ENCODE results near the gene NGDN. TPM values are rescaled to one million over a fixed set of nuclear protein-coding genes. Genes with fewer than 3 reads are reported as not detected.
A peak's percentile ranks its signal among the peaks of the same experiment; 100 is the strongest.
"Not testable (repeated sequence)": the region's sequence is repeated elsewhere in the genome, so short reads cannot be mapped to it uniquely, and the experiment has no call there.

The NGDN gene, protein sequence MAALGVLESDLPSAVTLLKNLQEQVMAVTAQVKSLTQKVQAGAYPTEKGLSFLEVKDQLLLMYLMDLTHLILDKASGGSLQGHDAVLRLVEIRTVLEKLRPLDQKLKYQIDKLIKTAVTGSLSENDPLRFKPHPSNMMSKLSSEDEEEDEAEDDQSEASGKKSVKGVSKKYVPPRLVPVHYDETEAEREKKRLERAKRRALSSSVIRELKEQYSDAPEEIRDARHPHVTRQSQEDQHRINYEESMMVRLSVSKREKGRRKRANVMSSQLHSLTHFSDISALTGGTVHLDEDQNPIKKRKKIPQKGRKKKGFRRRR
- polyA plus RNA-seq (2012; ENCODE audit: insufficient read depth, insufficient read length), result 104 TPM

DNA sequence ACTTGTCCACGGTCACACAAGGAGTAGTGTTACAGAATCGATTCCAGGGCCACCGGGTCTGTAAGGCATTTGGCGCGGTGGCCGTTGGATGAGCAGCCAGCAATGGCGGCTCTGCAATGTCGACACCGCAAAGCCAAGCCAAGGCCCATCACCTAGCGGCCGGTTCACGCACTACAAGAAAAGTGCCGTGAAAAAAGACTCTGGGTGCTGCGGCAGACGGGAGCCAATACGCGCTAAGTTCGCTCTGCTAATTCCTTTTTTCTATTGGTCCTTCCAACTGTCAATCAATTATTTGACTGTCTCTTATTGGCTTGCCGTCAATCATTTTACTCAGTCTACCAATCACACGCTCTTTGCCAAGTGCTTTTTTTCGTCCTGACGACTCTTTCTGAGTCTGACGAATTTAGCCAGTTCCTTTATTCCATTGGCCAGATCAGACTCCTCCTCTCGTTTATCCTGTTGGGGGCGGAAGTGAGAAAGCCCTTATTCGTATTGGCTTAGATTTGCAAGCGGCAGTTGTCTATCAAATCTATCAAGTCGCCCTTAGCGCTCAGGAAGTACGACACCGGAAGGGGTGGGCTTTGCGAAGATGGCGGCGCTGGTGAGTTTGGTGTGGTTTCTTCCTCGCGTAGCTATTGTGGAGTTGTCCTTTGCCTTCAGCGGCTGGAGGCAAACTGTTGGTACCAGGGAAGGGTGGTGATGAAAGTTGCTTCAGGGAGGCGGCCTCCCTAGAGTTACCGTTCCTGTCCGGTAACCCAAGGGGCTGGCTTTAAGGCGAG is at the start of gene NGDN:
TSS of gene NGDN (plus strand) at position 577 of the 779 bp plus-strand sequence. CDS start at position 590, 13 bp downstream.
- peak within 1 kb of the TSS; percentile 85 for H3K4me3 ChIP-seq (ENCODE audit: low read length)
- DNase-seq (ENCODE audit: low read depth, low spot score), result peak; percentile 100

GRCh38 chr14:23421594-23421993 is 47.9 kb upstream of the NGDN start:
- DNase-seq (ENCODE audit: low read depth, low spot score), result no peak

DNA sequence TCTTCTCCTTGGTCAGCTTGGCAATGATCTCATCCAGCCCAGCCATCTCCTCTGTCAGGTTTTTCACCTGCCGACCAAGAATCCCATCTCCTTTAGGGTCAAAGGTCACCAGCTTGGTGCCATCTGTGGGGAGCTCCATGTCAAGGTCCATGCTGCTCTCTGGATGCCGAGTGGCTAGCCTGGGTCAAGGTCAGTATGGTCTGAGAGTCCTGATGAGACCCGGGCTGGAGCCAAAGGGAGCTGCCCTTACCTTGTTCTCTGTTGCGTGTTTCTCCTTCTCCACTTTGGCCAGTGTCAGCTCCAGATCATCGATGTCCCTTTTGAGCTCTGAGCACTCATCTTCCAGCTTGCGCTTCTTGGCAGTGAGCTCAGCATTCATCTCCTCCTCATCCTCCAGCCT is 45.8 kb upstream of the NGDN start:
- no peak for DNase-seq (ENCODE audit: low read depth, low spot score)
- no peak overlapping the region for H3K4me3 ChIP-seq (ENCODE audit: low read length)

More at GRCh38 chr14:23421594-23421993, 47.9 kb upstream of the NGDN start:
- H3K4me3 ChIP-seq (ENCODE audit: low read length), result no peak overlapping the region

DNA sequence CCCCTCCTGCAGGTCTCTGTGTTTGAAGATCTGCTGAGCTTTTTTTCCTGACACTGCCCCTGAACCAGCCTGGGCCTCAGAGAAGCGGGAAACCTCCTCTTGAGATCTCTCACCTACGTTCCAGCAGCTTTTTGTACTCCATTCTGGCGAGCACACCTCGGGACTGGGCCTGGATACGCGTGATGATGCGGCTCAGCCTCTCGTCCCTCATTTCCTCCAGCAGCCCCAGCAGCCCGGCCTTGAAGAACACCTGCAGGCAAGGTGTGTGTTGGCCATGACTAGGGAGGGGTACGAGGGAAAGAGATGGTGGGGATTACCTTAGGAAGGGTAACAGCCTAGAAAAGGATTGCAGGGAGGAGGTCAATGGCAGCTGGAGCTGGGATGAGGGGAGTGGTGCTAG is 44.3 kb upstream of the NGDN start:
- no peak for DNase-seq (ENCODE audit: low read depth, low spot score)
- H3K4me3 ChIP-seq (ENCODE audit: low read length), result no peak overlapping the region

- H3K4me3 ChIP-seq (ENCODE audit: low read length); DNase-seq (ENCODE audit: low read depth, low spot score): not testable (repeated sequence)
Measured at GRCh38 chr14:23425798-23426197, 43.7 kb upstream of the NGDN start.

DNA sequence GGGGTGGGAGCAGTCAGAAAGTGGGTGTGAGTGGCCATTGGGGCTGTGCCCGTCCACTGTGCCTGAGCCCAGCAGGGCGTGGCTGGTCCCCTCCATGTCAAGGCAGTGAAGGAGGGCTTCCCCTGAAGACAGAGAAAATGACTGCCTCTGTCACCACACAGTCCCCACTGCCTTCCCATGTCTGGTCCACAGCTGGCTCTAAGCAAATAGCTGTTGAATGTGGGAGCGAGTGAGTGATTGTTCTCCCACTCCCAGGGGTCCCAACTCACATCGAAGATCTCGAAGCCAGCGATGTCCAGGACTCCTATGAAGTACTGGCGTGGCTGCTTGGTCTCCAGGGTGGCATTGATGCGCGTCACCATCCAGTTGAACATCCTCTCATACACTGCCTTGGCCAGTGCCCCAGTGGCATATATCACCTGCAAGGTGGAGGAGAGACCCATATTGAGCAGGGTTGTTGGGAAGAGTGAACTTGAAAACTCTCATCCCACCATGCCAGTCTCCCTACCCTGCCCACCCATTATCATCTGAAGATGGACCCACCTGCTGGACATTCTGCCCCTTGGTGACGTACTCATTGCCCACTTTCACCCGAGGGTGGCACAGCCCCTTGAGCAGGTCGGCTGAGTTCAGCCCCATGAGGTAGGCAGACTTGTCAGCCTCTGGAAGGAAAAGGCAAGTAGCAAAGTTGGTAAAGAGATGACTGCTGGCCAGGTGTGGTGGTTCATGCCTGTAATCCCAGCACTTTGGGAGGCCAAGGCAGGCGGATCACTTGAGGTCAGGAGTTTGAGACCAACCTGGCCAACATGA is 40.6 kb upstream of the NGDN start:
- no peak overlapping the region for H3K4me3 ChIP-seq (ENCODE audit: low read length)
- DNase-seq (ENCODE audit: low read depth, low spot score), result no peak

DNA sequence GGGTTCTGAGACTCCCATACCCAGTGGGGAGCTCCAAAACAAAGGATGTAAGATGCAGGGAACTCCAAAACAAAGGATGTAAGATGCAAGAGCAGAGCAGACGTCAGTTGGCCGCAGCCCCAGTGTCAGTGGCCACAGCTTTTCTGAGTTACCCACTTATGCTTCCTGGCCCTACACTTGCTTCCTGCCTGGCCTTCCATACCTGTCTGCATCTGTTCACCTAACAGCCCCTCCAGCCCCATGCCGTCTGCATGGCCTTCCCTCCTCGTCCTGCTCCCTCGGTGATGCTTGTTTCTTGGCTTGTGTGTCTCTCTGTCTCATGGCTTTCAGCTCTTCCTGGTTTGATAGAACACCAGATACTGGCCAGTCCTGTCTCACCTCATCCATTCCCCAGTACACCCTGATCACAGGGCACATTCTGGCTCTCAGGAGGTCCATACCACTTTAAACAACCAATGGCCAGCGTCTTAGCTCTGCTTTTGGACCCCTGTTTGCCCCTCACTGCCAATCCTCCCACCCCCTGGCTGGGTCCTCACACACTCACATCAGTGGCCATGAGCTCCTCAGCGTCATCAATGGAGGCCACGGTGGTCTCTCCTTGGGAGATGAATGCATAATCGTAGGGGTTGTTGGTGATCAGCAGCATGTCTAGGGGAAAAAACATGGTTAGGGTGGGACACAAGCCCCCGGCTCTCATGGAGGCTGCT is 39.3 kb upstream of the NGDN start:
- H3K4me3 ChIP-seq (ENCODE audit: low read length), result no peak overlapping the region
- DNase-seq (ENCODE audit: low read depth, low spot score), result no peak

DNA sequence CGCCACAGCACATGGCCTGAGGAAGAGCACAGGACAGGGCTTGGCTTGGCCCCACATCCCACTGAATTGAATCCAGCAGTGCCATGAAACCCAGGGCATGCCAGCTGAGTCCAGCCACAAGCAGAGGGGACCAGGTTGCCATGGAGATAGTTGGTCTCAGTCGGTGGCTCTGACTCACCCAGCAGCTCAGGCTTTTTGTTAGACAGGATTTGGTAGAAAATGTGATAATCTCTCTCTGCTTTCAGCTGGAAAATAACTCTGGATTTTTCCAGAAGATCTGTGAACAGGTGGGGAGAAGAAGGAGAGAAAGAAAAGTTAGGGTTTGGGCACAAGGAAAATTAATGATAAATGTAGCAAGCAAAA is 38.8 kb upstream of the NGDN start:
- H3K4me3 ChIP-seq (ENCODE audit: low read length), result no peak overlapping the region
- no peak for DNase-seq (ENCODE audit: low read depth, low spot score)

DNA sequence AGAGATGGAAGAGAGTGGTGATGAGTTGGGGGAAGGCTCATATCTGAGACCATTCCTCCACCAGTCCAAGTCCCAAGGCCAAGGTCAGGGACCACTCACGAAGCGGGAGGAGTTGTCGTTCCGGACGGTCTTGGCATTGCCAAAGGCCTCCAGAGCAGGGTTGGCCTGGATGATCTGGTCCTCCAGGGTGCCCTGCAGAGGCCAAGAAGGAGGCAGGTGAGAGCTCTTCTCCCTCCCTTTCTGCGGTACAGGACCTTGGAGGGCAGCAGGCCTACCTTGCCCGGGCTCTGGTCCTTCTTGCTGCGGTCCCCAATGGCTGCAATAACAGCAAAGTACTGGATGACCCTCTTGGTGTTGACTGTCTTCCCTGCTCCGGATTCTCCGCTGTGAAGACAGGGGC is 38.0 kb upstream of the NGDN start:
- H3K4me3 ChIP-seq (ENCODE audit: low read length), result no peak overlapping the region
- DNase-seq (ENCODE audit: low read depth, low spot score), result no peak

DNA sequence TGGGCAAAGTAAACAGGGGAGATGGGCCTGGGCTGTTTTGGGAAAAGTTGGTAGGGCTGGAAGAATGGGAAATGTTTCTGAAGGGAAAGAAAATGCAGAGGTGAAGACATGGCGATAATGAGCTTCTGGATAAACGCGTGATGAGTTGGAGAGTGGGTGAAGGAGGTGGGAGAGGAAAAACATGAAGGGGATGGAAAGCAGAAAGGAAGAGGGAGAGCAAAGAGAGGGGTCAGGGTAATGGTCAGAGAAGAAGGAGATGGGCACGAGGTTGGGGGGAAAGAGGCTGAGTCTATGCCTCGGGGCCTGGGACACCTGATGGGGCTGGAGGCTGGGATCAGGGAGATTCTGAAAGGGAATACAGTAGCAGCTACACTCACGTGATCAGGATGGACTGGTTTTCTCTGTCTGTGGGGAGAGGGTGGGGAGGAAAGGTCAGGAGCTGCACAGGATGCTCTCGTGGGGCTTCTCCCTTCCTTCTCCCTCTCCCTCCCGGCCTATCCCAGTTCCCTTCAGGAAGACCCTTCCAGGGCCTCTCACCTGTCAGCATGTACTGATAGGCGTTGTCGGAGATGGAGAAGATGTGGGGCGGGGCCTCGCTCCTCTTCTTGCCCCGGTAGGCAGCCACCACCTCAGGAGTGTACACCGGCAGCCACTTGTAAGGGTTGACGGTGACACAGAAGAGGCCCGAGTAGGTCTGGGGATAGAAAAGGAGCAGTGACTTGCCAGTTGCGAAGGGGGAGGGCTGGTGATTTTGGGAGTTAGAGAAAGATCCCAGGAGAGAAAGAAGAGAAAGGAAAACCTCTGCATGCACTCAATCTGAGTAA is 37.2 kb upstream of the NGDN start:
- H3K4me3 ChIP-seq (ENCODE audit: low read length), result no peak overlapping the region
- no peak for DNase-seq (ENCODE audit: low read depth, low spot score)

DNA sequence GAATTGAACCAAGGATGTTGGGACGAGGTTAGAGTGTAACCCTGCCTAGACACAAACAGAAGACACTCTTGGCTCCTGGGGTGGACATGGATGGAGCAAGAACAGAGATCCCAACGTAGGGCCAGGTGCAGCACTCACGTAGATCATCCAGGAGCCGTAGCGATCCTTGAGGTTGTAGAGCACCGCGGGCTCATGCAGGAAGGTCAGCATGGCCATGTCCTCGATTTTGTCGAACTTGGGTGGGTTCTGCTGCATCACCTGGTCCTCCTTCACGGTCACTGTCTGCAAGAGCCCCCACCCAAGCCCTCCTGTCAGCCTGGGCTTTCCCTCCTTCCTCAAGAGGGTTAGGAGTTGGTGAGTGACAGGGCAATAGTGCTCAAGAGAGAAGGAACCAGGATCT is 36.6 kb upstream of the NGDN start:
- H3K4me3 ChIP-seq (ENCODE audit: low read length), result no peak overlapping the region
- no peak for DNase-seq (ENCODE audit: low read depth, low spot score)

DNA sequence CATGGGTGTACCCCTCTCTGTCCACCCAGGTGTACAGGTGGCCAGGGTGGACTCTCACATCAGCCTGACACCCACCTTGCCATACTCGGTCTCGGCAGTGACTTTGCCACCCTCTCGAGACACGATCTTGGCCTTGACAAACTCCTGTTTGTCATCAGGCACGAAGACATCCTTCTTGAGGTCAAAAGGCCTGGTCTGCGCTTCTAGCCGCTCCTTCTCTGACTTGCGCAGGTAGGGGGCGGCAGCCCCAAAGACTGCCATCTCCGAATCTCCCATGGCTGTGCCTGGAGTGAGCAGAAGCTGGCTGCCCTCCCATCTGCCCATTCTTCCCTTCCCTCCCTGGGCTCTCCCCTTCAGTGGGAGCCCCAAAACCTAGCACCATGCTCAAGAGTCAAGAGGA is 36.0 kb upstream of the NGDN start:
- no peak overlapping the region for H3K4me3 ChIP-seq (ENCODE audit: low read length)
- DNase-seq (ENCODE audit: low read depth, low spot score), result no peak

DNA sequence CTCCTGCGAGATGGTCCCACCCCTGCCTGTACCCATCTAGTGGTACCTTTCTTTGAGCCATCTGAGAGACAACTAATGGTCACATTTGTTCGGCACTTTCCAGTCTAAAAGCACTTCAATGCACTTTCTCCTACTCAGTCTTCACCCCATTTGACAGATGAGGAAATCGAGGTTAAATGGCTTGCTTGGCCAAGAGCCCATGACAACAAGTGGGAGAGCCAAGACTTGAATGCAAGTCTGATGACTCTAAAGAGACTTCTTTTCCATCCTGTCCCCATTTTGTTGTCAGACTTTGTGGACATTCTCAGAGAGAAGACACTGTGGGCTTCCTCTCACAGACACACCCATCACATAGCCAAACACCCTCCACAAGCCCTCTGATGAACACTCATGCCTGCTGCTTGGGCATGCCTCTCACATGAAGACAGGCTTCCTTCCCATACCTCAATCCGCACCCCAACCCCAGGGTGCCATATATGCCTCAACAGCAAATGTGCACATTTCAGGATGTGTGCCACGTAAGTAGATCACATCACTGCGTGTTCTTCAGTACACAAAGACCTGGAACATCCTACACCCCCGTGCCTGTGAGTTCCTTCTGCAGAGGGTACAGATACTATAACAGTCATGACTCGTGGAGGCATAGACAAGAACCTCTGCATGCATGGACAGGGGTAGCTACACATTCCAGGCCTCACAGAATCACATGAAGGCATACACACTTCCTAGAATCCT is 34.8 kb upstream of the NGDN start:
- DNase-seq (ENCODE audit: low read depth, low spot score), result no peak

GRCh38 chr14:23435543-23436326 is 33.8 kb upstream of the NGDN start, which contains the start of gene MYH7:
TSS of gene MYH7 (minus strand) at chr14:23435660. CDS start at chr14:23433732, 1,928 bp downstream.
- no peak for DNase-seq (ENCODE audit: low read depth, low spot score)

More for the DNA sequence above, 34.8 kb upstream of the NGDN start:
- H3K4me3 ChIP-seq (ENCODE audit: low read length), result no peak overlapping the region

GRCh38 chr14:23436327-23437132 is 33.0 kb upstream of the NGDN start:
- H3K4me3 ChIP-seq (ENCODE audit: low read length), result no peak overlapping the region
- DNase-seq (ENCODE audit: low read depth, low spot score), result no peak

More at GRCh38 chr14:23435543-23436326, 33.8 kb upstream of the NGDN start, which contains the start of gene MYH7:
- no peak within 1 kb of the TSS for H3K4me3 ChIP-seq (ENCODE audit: low read length)
